Stomach (tissue), 9 donors: Measurements from ENCODE around the gene PLEKHG5. TPM values are rescaled to one million over a fixed set of nuclear protein-coding genes. Genes with fewer than 3 reads are reported as not detected.
A peak's percentile ranks its signal among the peaks of the same experiment; 100 is the strongest.

Experiments used
- DNase-seq, 2 donors: peaks; one replicate each; pipeline versions ENCODE4 v3.0.0 to v3.0.0-alpha.2; 2013 to 2019
- H3K27ac ChIP-seq, 5 donors: fragments of 200-600 bp in 4 of 5; sonication (generic) in 4 of 5; one replicate each; pipeline ENCODE4 v1.5.1; 2013 to 2019; ENCODE audit warnings: mild to moderate bottlenecking in 1 of 5, moderate library complexity in 1 of 5
- H3K27me3 ChIP-seq, 3 donors: fragments of 200-600 bp; sonication (generic); one replicate each; pipeline ENCODE4 v1.5.1; 2017 to 2019; ENCODE audit warnings: mixed run types in 1 of 3
- H3K36me3 ChIP-seq, 4 donors: fragments of 200-600 bp; sonication (generic); 1 replicate in 3 of 4; 2 replicates in 1 of 4; pipeline ENCODE4 v1.5.1; 2016 to 2019
- H3K4me1 ChIP-seq, 4 donors: fragments of 200-600 bp; sonication (generic); one replicate each; pipeline ENCODE4 v1.5.1; 2016 to 2019
- H3K4me3 ChIP-seq, 4 donors: fragments of 200-600 bp; sonication (generic) in 3 of 4; one replicate each; pipeline ENCODE4 v1.5.1; 2016 to 2019; ENCODE audit warnings: mild to moderate bottlenecking in 1 of 4
- H3K9me3 ChIP-seq, 4 donors: fragments of 200-600 bp; sonication (generic); one replicate each; pipeline ENCODE4 v1.5.1; 2016 to 2019
- EP300 ChIP-seq: sonication (generic); formaldehyde crosslinking; IDR thresholded peaks from one replicate; pipeline ENCODE4 v1.6.1; 2017; ENCODE audit warnings: antibody characterized with exemption
- POLR2A ChIP-seq, 4 donors: fragments of 450-650 bp; IDR thresholded peaks; one replicate each; pipeline ENCODE4 v1.6.1; 2016; ENCODE audit warnings: antibody characterized with exemption in 4 of 4, control low read depth in 2 of 4, mild to moderate bottlenecking in 1 of 4, moderate library complexity in 1 of 4
- POLR2AphosphoS5 ChIP-seq, 3 donors: sonication (generic); formaldehyde crosslinking; IDR thresholded peaks; one replicate each; pipeline ENCODE4 v1.6.1; 2016; ENCODE audit warnings: antibody characterized with exemption in 3 of 3
- WGBS, 5 donors: extraction: QIAGEN DNeasy Blood & Tissue Kit in 3 of 5; methylation state at CpG; one replicate each; pipeline versions ENCODE4 v1.1.5 to v1.1.7; 2013 to 2018; 5-methylcytosine and 5-hydroxymethylcytosine counted together
- intact Hi-C: fragments of 100-400 bp; cut with DNase I; formaldehyde crosslinking; loops from one replicate; pipeline ENCODE4 v1.15.1; 2023; ENCODE audit warnings: low total_unique reads
- polyA plus RNA-seq, 3 donors: library from polyadenylated mRNA; stranded (reverse); fragments of 200-250 nt; gene quantifications; one replicate each; pipeline ENCODE4 v1.2.3, GENCODE V29; 2013
- total RNA-seq, 5 donors: library from RNA; depleted of rRNA; stranded (reverse); fragments of >200 nt; gene quantifications; one replicate each; pipeline versions ENCODE4 v1.1.0 to v1.2.3, GENCODE V29; 2014 to 2016
- TF ChIP-seq, protein P1 (sequence below), 7 experiments: fragments of 450-650 bp in 4 of 7; fragments of 200-600 bp in 3 of 7; sonication (generic) in 3 of 7; IDR thresholded peaks; one replicate each; pipeline ENCODE4 v1.5.1; 2016 to 2019; ENCODE audit warnings: antibody characterized with exemption in 7 of 7, control low read depth in 2 of 7, mild to moderate bottlenecking in 1 of 7
- donor health status: healthy with polysubstance abuse.
- donor health status: Bipolar disorder and iron deficiency.
- donor health status: healthy.

The PLEKHG5 gene
- total and polyA plus RNA-seq, 8 donors: 1.4 to 58.8 (median 7.4) TPM

- no peak overlapping the region for H3K27ac ChIP-seq
- peaks cover 30 to 75% (median 54%) of the 10 kb centered on the region in 4 donors for H3K4me1 ChIP-seq
- no peak overlapping the region for H3K4me3 ChIP-seq
- intact Hi-C loops: loop anchor here (5.0 kb wide), 1 partner anchor 159 kb away; no protein-coding TSS in a partner anchor
- WGBS, 5 donors: 80 to 91% (median 89%) methylated on average over 14 of the region's 14 CpGs
- no peaks in the 10 kb centered on the region for H3K36me3 ChIP-seq
- no peaks in the 10 kb centered on the region for H3K9me3 ChIP-seq
- TF ChIP-seq EP300 (no peak), POLR2A (IDR thresholded peaks at IDR 0.05) (no peak), POLR2AphosphoS5 (IDR thresholded peaks at IDR 0.05) (no peak)
- TF ChIP-seq, protein P1, sequence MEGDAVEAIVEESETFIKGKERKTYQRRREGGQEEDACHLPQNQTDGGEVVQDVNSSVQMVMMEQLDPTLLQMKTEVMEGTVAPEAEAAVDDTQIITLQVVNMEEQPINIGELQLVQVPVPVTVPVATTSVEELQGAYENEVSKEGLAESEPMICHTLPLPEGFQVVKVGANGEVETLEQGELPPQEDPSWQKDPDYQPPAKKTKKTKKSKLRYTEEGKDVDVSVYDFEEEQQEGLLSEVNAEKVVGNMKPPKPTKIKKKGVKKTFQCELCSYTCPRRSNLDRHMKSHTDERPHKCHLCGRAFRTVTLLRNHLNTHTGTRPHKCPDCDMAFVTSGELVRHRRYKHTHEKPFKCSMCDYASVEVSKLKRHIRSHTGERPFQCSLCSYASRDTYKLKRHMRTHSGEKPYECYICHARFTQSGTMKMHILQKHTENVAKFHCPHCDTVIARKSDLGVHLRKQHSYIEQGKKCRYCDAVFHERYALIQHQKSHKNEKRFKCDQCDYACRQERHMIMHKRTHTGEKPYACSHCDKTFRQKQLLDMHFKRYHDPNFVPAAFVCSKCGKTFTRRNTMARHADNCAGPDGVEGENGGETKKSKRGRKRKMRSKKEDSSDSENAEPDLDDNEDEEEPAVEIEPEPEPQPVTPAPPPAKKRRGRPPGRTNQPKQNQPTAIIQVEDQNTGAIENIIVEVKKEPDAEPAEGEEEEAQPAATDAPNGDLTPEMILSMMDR (IDR thresholded peaks at IDR 0.05): no peak
- peaks cover 0 to 57% (median 37%) of the 10 kb centered on the region in 3 donors for H3K27me3 ChIP-seq
- no peak for DNase-seq
Measured at GRCh38 chr1:6487804-6488484, 3.5 kb downstream of the PLEKHG5 start.

GRCh38 chr1:6486433-6487011, 4.9 kb downstream of the PLEKHG5 start:
- peaks cover 28 to 70% (median 49%) of the 10 kb centered on the region in 4 donors for H3K4me1 ChIP-seq
- H3K9me3 ChIP-seq: no peaks in the 10 kb centered on the region
- H3K4me3 ChIP-seq: peak overlapping the region in 1 of 4 donors; percentile 34
- WGBS, 5 donors: 2 to 5% (median 2%) methylated on average over 5 to 15 of the region's 15 CpGs
- intact Hi-C loops: loop anchor here (5.0 kb wide), 1 partner anchor 161 kb away; no protein-coding TSS in a partner anchor
- peaks cover 0 to 57% (median 37%) of the 10 kb centered on the region in 3 donors for H3K27me3 ChIP-seq
- no peak overlapping the region for H3K27ac ChIP-seq
- no peak for TF ChIP-seq POLR2A (IDR thresholded peaks at IDR 0.05)
- TF ChIP-seq, protein P1 (IDR thresholded peaks at IDR 0.05): peak in 5 of 7 experiments; percentile 57 to 86 (median 77)
- no peaks in the 10 kb centered on the region for H3K36me3 ChIP-seq
- peak; percentile 90 to 95 for DNase-seq

DNA sequence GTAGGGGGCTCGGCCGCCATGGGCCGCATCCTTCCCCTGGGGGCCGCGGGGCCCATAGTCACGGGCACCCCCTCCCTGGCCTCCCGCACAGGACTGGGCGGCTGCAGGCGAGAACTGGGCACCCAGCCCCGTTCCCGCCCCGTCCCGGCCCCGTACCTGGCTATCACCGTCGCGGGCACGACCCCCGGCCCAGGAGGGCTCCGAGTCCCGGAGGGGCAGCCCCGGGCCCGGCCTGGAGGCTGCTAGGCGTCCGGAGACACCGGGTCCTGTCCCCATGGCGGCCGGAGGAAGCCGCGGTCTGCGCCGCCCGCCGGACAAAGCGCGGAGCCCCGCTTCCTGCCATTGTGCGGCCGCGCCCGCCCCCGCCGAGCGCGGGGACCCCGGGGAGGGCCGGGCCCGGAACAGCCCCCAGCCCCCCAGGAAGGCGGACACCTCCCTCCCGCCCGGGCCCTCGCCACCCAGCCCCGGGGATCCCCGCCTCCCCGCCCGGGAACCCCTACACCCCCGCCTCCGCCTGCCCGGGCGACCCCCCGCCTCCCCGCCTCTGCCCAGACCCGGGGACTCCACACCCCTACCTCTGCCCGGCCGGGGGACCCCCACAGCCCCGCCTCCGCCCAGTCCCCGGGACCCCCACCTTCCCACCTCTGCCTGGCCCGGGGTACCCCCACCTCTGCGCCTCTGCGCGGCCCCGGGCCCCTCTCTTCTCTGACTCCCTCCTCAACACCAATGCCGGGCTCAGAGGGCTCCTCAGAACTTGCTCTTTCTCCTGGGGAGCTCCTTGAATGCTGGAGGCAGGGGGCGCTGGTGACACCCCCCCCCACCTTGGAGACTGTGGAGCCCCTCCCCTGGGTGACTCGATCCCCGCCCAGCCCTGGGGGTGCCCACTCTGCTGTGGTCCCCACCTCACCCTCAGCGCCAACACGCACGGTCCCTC, 6.0 kb downstream of the PLEKHG5 start:
- peak overlapping the region; percentile 34 to 53 (median 42) for H3K4me3 ChIP-seq
- peak in 1 of 2 donors; percentile 62 for DNase-seq
- peak overlapping the region in 3 of 5 donors; percentile 3 to 64 (median 60) for H3K27ac ChIP-seq
- peaks cover 0 to 50% (median 33%) of the 10 kb centered on the region in 3 donors for H3K27me3 ChIP-seq
- no peak for TF ChIP-seq POLR2AphosphoS5 (IDR thresholded peaks at IDR 0.05)
- TF ChIP-seq, protein P1 (IDR thresholded peaks at IDR 0.05): no peak
- TF ChIP-seq EP300: no peak
- no peak for TF ChIP-seq POLR2A (IDR thresholded peaks at IDR 0.05)
- H3K4me1 ChIP-seq: peaks cover 23 to 59% (median 38%) of the 10 kb centered on the region in 4 donors
- H3K9me3 ChIP-seq: no peaks in the 10 kb centered on the region
- 0 to 8% (median 1%) methylated on average over 8 to 80 of the region's 80 CpGs for WGBS, 5 donors
- intact Hi-C loops: loop anchor here (5.0 kb wide), 1 partner anchor 162 kb away; no protein-coding TSS in a partner anchor
- no peaks in the 10 kb centered on the region for H3K36me3 ChIP-seq

- peaks cover 0 to 44% (median 28%) of the 10 kb centered on the region in 3 donors for H3K27me3 ChIP-seq
- H3K9me3 ChIP-seq: no peaks in the 10 kb centered on the region
- DNase-seq: no peak
- H3K4me1 ChIP-seq: peaks cover 17 to 53% (median 32%) of the 10 kb centered on the region in 4 donors
- WGBS, 5 donors: 12 to 31% (median 24%) methylated on average over 7 to 13 of the region's 13 CpGs
- intact Hi-C loops: loop anchor here (5.0 kb wide), 1 partner anchor 163 kb away; no protein-coding TSS in a partner anchor
- H3K36me3 ChIP-seq: no peaks in the 10 kb centered on the region
- peak overlapping the region; percentile 34 to 53 (median 42) for H3K4me3 ChIP-seq
- H3K27ac ChIP-seq: peak overlapping the region in 3 of 5 donors; percentile 3 to 64 (median 60)
- TF ChIP-seq POLR2A (IDR thresholded peaks at IDR 0.05) (no peak), EP300 (no peak), POLR2AphosphoS5 (IDR thresholded peaks at IDR 0.05) (no peak)
- TF ChIP-seq, protein P1 (IDR thresholded peaks at IDR 0.05): no peak
Measured at GRCh38 chr1:6484826-6485167, 6.7 kb downstream of the PLEKHG5 start.
